HPDE6-E6E7 (cell line): ENCODE measurements around the gene GRAMD2B.
"Not testable (repeated sequence)": the region's sequence is repeated elsewhere in the genome, so short reads cannot be mapped to it uniquely, and the experiment has no call there.

Source experiments
- DNase-seq: peaks from one replicate; pipeline ENCODE4 v3.0.0; 2011; ENCODE audit warnings: missing footprints; ENCODE audit errors: extremely low spot score

Gene GRAMD2B

GRCh38 chr5:126511961-126512360 lies 88.8 kb downstream of the GRAMD2B start:
- no peak for DNase-seq

- DNase-seq = no peak
Measured at GRCh38 chr5:126512451-126512850, 89.2 kb downstream of the GRAMD2B start.

GRCh38 chr5:126513302-126513701 lies 90.1 kb downstream of the GRAMD2B start:
- DNase-seq = no peak

GRCh38 chr5:126513703-126514102 lies 90.5 kb downstream of the GRAMD2B start:
- no peak for DNase-seq

- DNase-seq = no peak
Measured at GRCh38 chr5:126514131-126514557, 90.9 kb downstream of the GRAMD2B start.

- no peak for DNase-seq
Measured at GRCh38 chr5:126514558-126515141, 91.4 kb downstream of the GRAMD2B start.

GRCh38 chr5:126515337-126515736 lies 92.1 kb downstream of the GRAMD2B start:
- no peak for DNase-seq

GRCh38 chr5:126516133-126516532 lies 92.9 kb downstream of the GRAMD2B start:
- peak; percentile 35 for DNase-seq

GRCh38 chr5:126516852-126517251 lies 93.6 kb downstream of the GRAMD2B start:
- no peak for DNase-seq

- not testable (repeated sequence) for DNase-seq
Measured at GRCh38 chr5:126519223-126519622, 96.0 kb downstream of the GRAMD2B start.

GRCh38 chr5:126519637-126520592 lies 96.7 kb downstream of the GRAMD2B start:
- DNase-seq = no peak

- no peak for DNase-seq
Measured at GRCh38 chr5:126520593-126520953, 97.4 kb downstream of the GRAMD2B start.

GRCh38 chr5:126521130-126521529 lies 97.9 kb downstream of the GRAMD2B start:
- DNase-seq = no peak

GRCh38 chr5:126523818-126524510 lies 100.8 kb downstream of the GRAMD2B start:
- no peak for DNase-seq

- no peak for DNase-seq
Measured at GRCh38 chr5:126525630-126526245, 102.5 kb downstream of the GRAMD2B start.

- no peak for DNase-seq
Measured at GRCh38 chr5:126526493-126526892, 103.3 kb downstream of the GRAMD2B start.

- no peak for DNase-seq
Measured at GRCh38 chr5:126527158-126527557, 103.9 kb downstream of the GRAMD2B start.

- no peak for DNase-seq
Measured at GRCh38 chr5:126527892-126528291, 104.7 kb downstream of the GRAMD2B start.

GRCh38 chr5:126531543-126532120 lies 108.4 kb downstream of the GRAMD2B start:
- DNase-seq = no peak

GRCh38 chr5:126534553-126534952 lies 111.3 kb downstream of the GRAMD2B start:
- no peak for DNase-seq

GRCh38 chr5:126535856-126536545 lies 112.8 kb downstream of the GRAMD2B start:
- no peak for DNase-seq
